Progenitor cell of endocrine pancreas (in vitro differentiated cells): ENCODE measurements around the gene PLAAT1. TPM values are rescaled to one million over a fixed set of nuclear protein-coding genes. Genes with fewer than 3 reads are reported as not detected.
A peak's percentile ranks its signal among the peaks of the same experiment; 100 is the strongest.

ENCODE experiments used
- DNase-seq: peaks from one replicate; pipeline ENCODE4 v3.0.0; 2021; ENCODE audit warnings: low spot score; ENCODE audit not compliant: unreplicated experiment
- H3K27ac Mint-ChIP-seq: 2 replicates; pipeline ENCODE4 v1.8.0; 2021; ENCODE audit warnings: mild to moderate bottlenecking, moderate library complexity, mixed read lengths
- H3K27me3 Mint-ChIP-seq: 2 replicates; pipeline ENCODE4 v1.8.0; 2021; ENCODE audit warnings: mixed read lengths
- H3K36me3 Mint-ChIP-seq: 2 replicates; pipeline ENCODE4 v1.8.0; 2022; ENCODE audit warnings: mixed read lengths; ENCODE audit not compliant: insufficient read depth
- H3K4me1 Mint-ChIP-seq: 2 replicates; pipeline ENCODE4 v1.8.0; 2021; ENCODE audit warnings: low read depth, mixed read lengths
- H3K4me3 Mint-ChIP-seq: 2 replicates; pipeline ENCODE4 v1.8.0; 2021; ENCODE audit warnings: low read depth, mild to moderate bottlenecking, moderate library complexity, mixed read lengths
- H3K9me3 Mint-ChIP-seq: 2 replicates; pipeline ENCODE4 v1.8.0; 2021; ENCODE audit warnings: low read depth, mixed read lengths
- total RNA-seq: library from RNA; stranded (reverse); gene quantifications from 2 replicates; pipeline ENCODE4 v1.2.1, GENCODE V29; 2021
- TF ChIP-seq, protein P1 (sequence below): fragments of 200-600 bp; sonication (generic); IDR thresholded peaks from one replicate; pipeline ENCODE4 v1.5.0; 2021; ENCODE audit warnings: antibody characterized with exemption, mild to moderate bottlenecking; ENCODE audit not compliant: unreplicated experiment

PLAAT1 gene
- total RNA-seq, 1 donor from 2014 or later: 2.1 TPM

- peaks cover 4% of the 10 kb centered on the region for H3K4me1 Mint-ChIP-seq
- H3K36me3 Mint-ChIP-seq: no peaks in the 10 kb centered on the region
- no peak overlapping the region for H3K27ac Mint-ChIP-seq
- TF ChIP-seq, protein P1, sequence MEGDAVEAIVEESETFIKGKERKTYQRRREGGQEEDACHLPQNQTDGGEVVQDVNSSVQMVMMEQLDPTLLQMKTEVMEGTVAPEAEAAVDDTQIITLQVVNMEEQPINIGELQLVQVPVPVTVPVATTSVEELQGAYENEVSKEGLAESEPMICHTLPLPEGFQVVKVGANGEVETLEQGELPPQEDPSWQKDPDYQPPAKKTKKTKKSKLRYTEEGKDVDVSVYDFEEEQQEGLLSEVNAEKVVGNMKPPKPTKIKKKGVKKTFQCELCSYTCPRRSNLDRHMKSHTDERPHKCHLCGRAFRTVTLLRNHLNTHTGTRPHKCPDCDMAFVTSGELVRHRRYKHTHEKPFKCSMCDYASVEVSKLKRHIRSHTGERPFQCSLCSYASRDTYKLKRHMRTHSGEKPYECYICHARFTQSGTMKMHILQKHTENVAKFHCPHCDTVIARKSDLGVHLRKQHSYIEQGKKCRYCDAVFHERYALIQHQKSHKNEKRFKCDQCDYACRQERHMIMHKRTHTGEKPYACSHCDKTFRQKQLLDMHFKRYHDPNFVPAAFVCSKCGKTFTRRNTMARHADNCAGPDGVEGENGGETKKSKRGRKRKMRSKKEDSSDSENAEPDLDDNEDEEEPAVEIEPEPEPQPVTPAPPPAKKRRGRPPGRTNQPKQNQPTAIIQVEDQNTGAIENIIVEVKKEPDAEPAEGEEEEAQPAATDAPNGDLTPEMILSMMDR: no peak
- H3K4me3 Mint-ChIP-seq: no peak overlapping the region
- no peaks in the 10 kb centered on the region for H3K27me3 Mint-ChIP-seq
- peaks cover 5% of the 10 kb centered on the region for H3K9me3 Mint-ChIP-seq
- DNase-seq: no peak
Observed at GRCh38 chr3:193301433-193301832, 60.4 kb downstream of the PLAAT1 start.

DNA sequence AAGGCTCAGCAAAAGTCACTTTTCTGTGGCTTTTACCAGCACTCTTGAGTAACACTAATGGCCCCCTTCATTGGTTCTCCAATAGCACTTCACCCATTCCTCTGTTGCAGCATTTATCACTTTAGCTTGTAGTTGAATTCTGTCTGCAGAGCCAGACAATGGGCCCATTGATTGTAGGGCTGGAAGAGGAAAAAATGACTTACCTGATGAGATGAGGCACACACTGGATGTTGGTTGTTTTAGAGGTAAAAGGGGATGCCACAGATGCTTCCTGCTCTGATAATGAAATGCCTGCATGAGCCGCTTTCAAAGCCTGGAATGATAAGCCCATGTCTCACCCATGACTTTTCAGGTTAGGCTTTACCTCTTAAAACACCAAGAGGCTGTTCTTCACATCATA lies 64.3 kb downstream of the PLAAT1 start:
- H3K4me3 Mint-ChIP-seq: no peak overlapping the region
- TF ChIP-seq, protein P1: no peak
- no peak for DNase-seq
- no peaks in the 10 kb centered on the region for H3K36me3 Mint-ChIP-seq
- no peaks in the 10 kb centered on the region for H3K27me3 Mint-ChIP-seq
- H3K9me3 Mint-ChIP-seq: no peaks in the 10 kb centered on the region
- H3K27ac Mint-ChIP-seq: no peak overlapping the region
- H3K4me1 Mint-ChIP-seq: peaks cover 4% of the 10 kb centered on the region

- H3K36me3 Mint-ChIP-seq: no peaks in the 10 kb centered on the region
- no peaks in the 10 kb centered on the region for H3K9me3 Mint-ChIP-seq
- TF ChIP-seq, protein P1: no peak
- H3K4me3 Mint-ChIP-seq: no peak overlapping the region
- no peak overlapping the region for H3K27ac Mint-ChIP-seq
- DNase-seq: no peak
- H3K27me3 Mint-ChIP-seq: no peaks in the 10 kb centered on the region
- H3K4me1 Mint-ChIP-seq: peaks cover 15% of the 10 kb centered on the region
Observed at GRCh38 chr3:193310914-193311723, 70.1 kb downstream of the PLAAT1 start.

- H3K9me3 Mint-ChIP-seq: no peaks in the 10 kb centered on the region
- H3K4me1 Mint-ChIP-seq: peaks cover 15% of the 10 kb centered on the region
- no peak overlapping the region for H3K4me3 Mint-ChIP-seq
- no peaks in the 10 kb centered on the region for H3K27me3 Mint-ChIP-seq
- TF ChIP-seq, protein P1: no peak
- peak overlapping the region; percentile 29 for H3K27ac Mint-ChIP-seq
- H3K36me3 Mint-ChIP-seq: no peaks in the 10 kb centered on the region
- no peak for DNase-seq
Observed at GRCh38 chr3:193313061-193313958, 72.3 kb downstream of the PLAAT1 start.

DNA sequence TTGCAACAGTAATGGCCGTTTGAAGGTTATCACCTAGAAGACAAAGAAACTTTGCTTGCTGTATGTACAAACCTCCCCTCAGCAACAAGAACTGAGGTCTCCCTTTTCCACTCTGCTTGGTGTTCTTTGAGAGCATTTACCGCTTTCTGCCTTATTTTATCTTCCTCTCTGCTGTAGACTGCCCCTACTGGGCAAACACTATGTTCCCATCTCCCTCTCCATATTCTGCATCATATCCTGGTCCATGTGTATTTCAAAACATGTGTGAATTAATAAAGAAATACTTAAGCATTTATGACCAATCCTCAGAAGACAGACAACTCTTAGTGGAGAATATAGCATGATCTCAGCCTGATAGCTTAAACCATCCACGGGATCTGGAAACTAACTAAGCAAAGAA lies 73.1 kb downstream of the PLAAT1 start:
- H3K27ac Mint-ChIP-seq: no peak overlapping the region
- peaks cover 15% of the 10 kb centered on the region for H3K4me1 Mint-ChIP-seq
- TF ChIP-seq, protein P1: peak; percentile 28
- H3K27me3 Mint-ChIP-seq: no peaks in the 10 kb centered on the region
- no peak overlapping the region for H3K4me3 Mint-ChIP-seq
- H3K9me3 Mint-ChIP-seq: no peaks in the 10 kb centered on the region
- no peak for DNase-seq
- no peaks in the 10 kb centered on the region for H3K36me3 Mint-ChIP-seq
